Measurements from ENCODE around the gene RASGRF1.

RASGRF1 gene

DNA sequence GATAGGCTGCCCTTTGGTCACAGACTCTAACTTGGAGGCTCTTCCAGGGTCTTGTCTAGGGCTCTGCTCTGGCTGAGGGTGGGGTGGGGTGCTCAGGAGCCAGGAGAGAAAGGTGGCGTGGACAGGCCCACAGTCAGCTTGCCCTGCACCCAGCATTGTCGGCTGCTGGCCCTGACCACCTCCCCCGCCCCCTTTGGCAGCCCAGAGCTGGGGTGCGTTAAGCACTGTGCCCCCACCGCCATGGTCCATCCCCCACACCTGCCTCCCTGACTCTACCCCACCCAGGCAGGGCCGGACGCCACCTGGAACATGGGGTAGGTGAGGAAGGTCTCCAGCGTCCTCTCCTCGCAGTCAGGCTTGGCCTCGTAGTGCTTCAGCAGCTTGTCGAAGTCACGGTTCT, 58.8 kb downstream of the RASGRF1 start:
- H3K4me1 ChIP-seq (ENCODE audit: control extremely low read depth in 1 of 4, control insufficient read depth in 4 of 4, insufficient read depth in 4 of 4, low read length in 3 of 4): peaks cover 0 to 8% (median 4%) of the 10 kb centered on the region in 4 experiments
- peaks cover 0 to 17% (median 8%) of the 10 kb centered on the region in 5 experiments for H3K27me3 ChIP-seq (replicated peaks in 2 of 5; ENCODE audit: control insufficient read depth in 4 of 5, insufficient read depth in 5 of 5, low read length in 4 of 5)
- ChIA-PET CTCF (interaction anchor here (7.0 kb wide), 1 partner anchor 152 kb away, joined by 88 read pairs; no protein-coding TSS in a partner anchor), POLR2A (no interaction called here)
- WGBS (ENCODE audit: insufficient coverage): 95% methylated on average over 9 of the region's 12 CpGs
- peaks cover 0 to 4% (median 0%) of the 10 kb centered on the region in 5 experiments for H3K9me3 ChIP-seq (ENCODE audit: control extremely low read depth in 1 of 5, control insufficient read depth in 4 of 5, insufficient read depth in 2 of 5, low read depth in 1 of 5, low read length in 4 of 5)
- H3K27ac ChIP-seq (ENCODE audit: insufficient read depth in 1 of 2, low read depth in 1 of 2, low read length in 2 of 2, poor library complexity in 1 of 2, severe bottlenecking in 2 of 2): no peak overlapping the region
- no peak for DNase-seq
- no peaks in the 10 kb centered on the region for H3K36me3 ChIP-seq (ENCODE audit: control insufficient read depth in 4 of 4, insufficient read depth in 4 of 4, low read length in 3 of 4)
- no peak overlapping the region for H3K4me3 ChIP-seq (ENCODE audit: control insufficient read depth in 1 of 7, extremely low read depth in 1 of 7, insufficient read depth in 4 of 7, low read depth in 2 of 7, low read length in 6 of 7)

DNA sequence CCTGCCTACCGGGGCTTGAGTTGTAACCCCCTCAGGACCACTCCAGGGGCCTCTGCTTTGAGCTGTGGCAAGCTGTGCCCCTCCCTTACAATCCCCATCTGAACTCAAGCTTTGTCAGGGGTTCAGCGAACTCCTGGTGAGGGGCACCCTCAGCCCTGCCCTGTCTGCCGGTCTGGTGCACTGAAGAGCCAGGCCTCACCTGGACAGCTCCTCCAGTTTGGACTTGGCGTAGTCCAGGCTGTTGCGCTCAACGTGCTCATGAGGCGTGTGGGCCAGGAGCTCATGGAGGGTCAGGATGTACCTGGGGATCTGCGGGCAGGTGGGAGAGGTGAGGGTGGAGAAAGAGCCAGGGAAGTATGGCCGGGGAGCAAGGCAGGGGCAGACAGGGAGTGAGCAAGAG, 59.4 kb downstream of the RASGRF1 start:
- peaks cover 0 to 8% (median 4%) of the 10 kb centered on the region in 4 experiments for H3K4me1 ChIP-seq (ENCODE audit: control extremely low read depth in 1 of 4, control insufficient read depth in 4 of 4, insufficient read depth in 4 of 4, low read length in 3 of 4)
- no peak overlapping the region for H3K27ac ChIP-seq (ENCODE audit: insufficient read depth in 1 of 2, low read depth in 1 of 2, low read length in 2 of 2, poor library complexity in 1 of 2, severe bottlenecking in 2 of 2)
- CTCF ChIA-PET: interaction anchor here (0.6 to 7.0 kb wide), 2 partner anchors 107 to 153 kb away, joined by 3 to 88 read pairs; no protein-coding TSS in a partner anchor
- 98% methylated on average over 8 of the region's 9 CpGs for WGBS (ENCODE audit: insufficient coverage)
- DNase-seq: no peak
- POLR2A ChIA-PET: no interaction called here
- no peaks in the 10 kb centered on the region for H3K36me3 ChIP-seq (ENCODE audit: control insufficient read depth in 4 of 4, insufficient read depth in 4 of 4, low read length in 3 of 4)
- no peak overlapping the region for H3K4me3 ChIP-seq (ENCODE audit: control insufficient read depth in 1 of 7, extremely low read depth in 1 of 7, insufficient read depth in 4 of 7, low read depth in 2 of 7, low read length in 6 of 7)
- peaks cover 0 to 4% (median 0%) of the 10 kb centered on the region in 5 experiments for H3K9me3 ChIP-seq (ENCODE audit: control extremely low read depth in 1 of 5, control insufficient read depth in 4 of 5, insufficient read depth in 2 of 5, low read depth in 1 of 5, low read length in 4 of 5)
- H3K27me3 ChIP-seq (replicated peaks in 2 of 5; ENCODE audit: control insufficient read depth in 4 of 5, insufficient read depth in 5 of 5, low read length in 4 of 5): peaks cover 0 to 11% (median 8%) of the 10 kb centered on the region in 5 experiments

DNA sequence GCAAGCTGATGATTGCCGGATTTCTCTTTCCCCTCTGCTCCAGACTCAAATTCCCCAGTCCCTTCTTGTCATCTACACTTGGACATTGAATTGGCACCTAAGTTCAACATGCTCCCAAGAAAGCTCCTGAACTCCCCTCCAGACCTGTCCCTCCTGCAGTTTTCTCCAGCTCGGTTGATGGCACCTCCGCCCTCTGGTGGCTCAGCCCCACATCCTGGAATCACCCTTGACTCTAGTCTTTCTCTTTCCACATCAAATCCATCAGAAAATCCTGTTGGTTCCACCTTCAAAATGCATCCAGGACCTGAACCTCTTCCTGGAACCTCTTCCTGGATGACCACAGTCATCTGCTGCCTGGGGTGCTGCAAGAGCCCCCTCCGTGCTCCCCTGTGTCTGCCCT, 60.1 kb downstream of the RASGRF1 start:
- peaks cover 0 to 8% (median 4%) of the 10 kb centered on the region in 4 experiments for H3K4me1 ChIP-seq (ENCODE audit: control extremely low read depth in 1 of 4, control insufficient read depth in 4 of 4, insufficient read depth in 4 of 4, low read length in 3 of 4)
- no peak overlapping the region for H3K4me3 ChIP-seq (ENCODE audit: control insufficient read depth in 1 of 7, extremely low read depth in 1 of 7, insufficient read depth in 4 of 7, low read depth in 2 of 7, low read length in 6 of 7)
- CTCF ChIA-PET: interaction anchor here (0.9 to 7.0 kb wide), 3 partner anchors 23 to 154 kb away, joined by 3 to 88 read pairs (median 13); no protein-coding TSS in a partner anchor
- POLR2A ChIA-PET: no interaction called here
- no peaks in the 10 kb centered on the region for H3K36me3 ChIP-seq (ENCODE audit: control insufficient read depth in 4 of 4, insufficient read depth in 4 of 4, low read length in 3 of 4)
- no peak for DNase-seq
- WGBS (ENCODE audit: insufficient coverage): 98% methylated on average over 4 of the region's 4 CpGs
- peaks cover 0 to 6% (median 3%) of the 10 kb centered on the region in 5 experiments for H3K27me3 ChIP-seq (replicated peaks in 2 of 5; ENCODE audit: control insufficient read depth in 4 of 5, insufficient read depth in 5 of 5, low read length in 4 of 5)
- H3K27ac ChIP-seq (ENCODE audit: insufficient read depth in 1 of 2, low read depth in 1 of 2, low read length in 2 of 2, poor library complexity in 1 of 2, severe bottlenecking in 2 of 2): no peak overlapping the region
- H3K9me3 ChIP-seq (ENCODE audit: control extremely low read depth in 1 of 5, control insufficient read depth in 4 of 5, insufficient read depth in 2 of 5, low read depth in 1 of 5, low read length in 4 of 5): peaks cover 0 to 4% (median 0%) of the 10 kb centered on the region in 5 experiments

DNA sequence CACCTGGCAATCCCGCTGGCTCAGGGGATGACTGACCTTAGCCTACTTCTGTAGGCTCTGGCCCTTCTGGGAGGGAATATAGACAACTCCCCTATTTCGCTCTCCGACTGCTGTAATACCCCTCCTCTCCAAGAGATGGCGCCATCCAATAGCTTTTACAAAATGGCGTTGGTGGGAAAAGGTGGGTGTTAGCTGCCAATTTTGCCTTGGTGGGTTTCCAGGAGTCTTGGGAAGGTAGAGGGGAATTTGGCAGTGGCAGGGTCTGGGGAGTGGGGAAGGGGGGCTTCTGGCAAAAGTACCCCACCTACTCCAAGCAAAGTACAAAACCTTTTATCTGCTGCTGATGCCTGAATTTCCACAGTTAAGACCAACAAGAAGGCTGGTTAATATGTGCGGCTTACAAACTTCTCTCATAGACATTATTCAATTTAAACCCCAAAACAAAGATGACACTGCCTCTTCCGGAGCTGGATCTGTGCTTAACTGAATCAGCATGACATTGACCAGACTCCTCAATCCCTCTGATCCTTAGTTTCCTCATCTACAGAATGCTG, 62.1 kb downstream of the RASGRF1 start:
- peaks cover 0 to 8% (median 4%) of the 10 kb centered on the region in 4 experiments for H3K4me1 ChIP-seq (ENCODE audit: control extremely low read depth in 1 of 4, control insufficient read depth in 4 of 4, insufficient read depth in 4 of 4, low read length in 3 of 4)
- 43% methylated on average over 2 of the region's 7 CpGs for WGBS (ENCODE audit: insufficient coverage)
- POLR2A ChIA-PET: no interaction called here
- peak; percentile 31 to 58 (median 44) for DNase-seq
- H3K27me3 ChIP-seq (replicated peaks in 2 of 5; ENCODE audit: control insufficient read depth in 4 of 5, insufficient read depth in 5 of 5, low read length in 4 of 5): no peaks in the 10 kb centered on the region
- CTCF ChIA-PET: interaction anchor here (0.7 to 7.0 kb wide), 8 partner anchors 8 to 156 kb away, joined by 3 to 88 read pairs (median 9); no protein-coding TSS in a partner anchor
- no peak overlapping the region for H3K27ac ChIP-seq (ENCODE audit: insufficient read depth in 1 of 2, low read depth in 1 of 2, low read length in 2 of 2, poor library complexity in 1 of 2, severe bottlenecking in 2 of 2)
- H3K4me3 ChIP-seq (ENCODE audit: control insufficient read depth in 1 of 7, extremely low read depth in 1 of 7, insufficient read depth in 4 of 7, low read depth in 2 of 7, low read length in 6 of 7): no peak overlapping the region
- no peaks in the 10 kb centered on the region for H3K36me3 ChIP-seq (ENCODE audit: control insufficient read depth in 4 of 4, insufficient read depth in 4 of 4, low read length in 3 of 4)
- peaks cover 0 to 2% (median 0%) of the 10 kb centered on the region in 5 experiments for H3K9me3 ChIP-seq (ENCODE audit: control extremely low read depth in 1 of 5, control insufficient read depth in 4 of 5, insufficient read depth in 2 of 5, low read depth in 1 of 5, low read length in 4 of 5)

DNA sequence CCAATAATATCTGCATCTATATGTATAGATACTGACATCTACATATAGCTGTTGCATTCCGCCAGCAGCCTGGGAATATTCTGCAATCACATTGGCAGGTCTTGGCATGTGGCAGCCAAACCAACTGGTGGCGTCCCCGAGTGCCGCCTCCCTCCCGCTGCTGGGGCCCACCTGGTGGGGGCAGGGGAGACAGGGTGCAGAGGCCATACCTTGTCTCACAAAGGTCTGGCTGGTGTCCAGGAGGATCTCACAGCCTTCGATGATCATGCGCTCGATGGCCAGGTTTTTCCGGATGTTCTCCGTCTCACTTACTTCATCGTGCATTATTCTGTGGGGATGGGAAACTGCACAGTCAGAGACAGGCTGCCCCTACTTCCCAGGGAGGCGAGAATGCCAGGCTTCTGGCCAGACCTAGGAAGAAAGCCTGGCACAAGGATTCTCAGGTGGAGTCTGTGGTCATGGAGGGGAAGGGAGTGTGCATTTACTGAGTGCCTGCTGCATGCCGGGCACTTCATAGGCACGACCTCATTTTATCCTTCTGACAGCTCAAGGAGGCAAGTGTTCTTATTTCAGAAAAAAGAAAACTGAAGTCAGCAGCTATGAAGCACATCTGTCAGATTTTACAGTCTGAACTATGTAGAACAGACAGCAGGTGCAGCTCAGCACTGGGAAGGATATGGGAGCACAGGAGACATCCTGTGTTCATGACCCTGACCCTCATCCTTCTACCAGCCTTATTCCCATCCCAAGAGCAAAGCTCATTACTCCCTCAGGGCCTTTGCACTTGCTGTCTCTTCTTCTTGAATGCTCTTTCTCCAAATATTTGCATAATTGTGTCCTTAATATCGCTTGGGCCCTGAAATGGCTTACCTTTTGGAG, 62.8 kb downstream of the RASGRF1 start:
- H3K27me3 ChIP-seq (replicated peaks in 2 of 5; ENCODE audit: control insufficient read depth in 4 of 5, insufficient read depth in 5 of 5, low read length in 4 of 5): no peaks in the 10 kb centered on the region
- H3K36me3 ChIP-seq (ENCODE audit: control insufficient read depth in 4 of 4, insufficient read depth in 4 of 4, low read length in 3 of 4): no peaks in the 10 kb centered on the region
- no peak overlapping the region for H3K4me3 ChIP-seq (ENCODE audit: control insufficient read depth in 1 of 7, extremely low read depth in 1 of 7, insufficient read depth in 4 of 7, low read depth in 2 of 7, low read length in 6 of 7)
- H3K9me3 ChIP-seq (ENCODE audit: control extremely low read depth in 1 of 5, control insufficient read depth in 4 of 5, insufficient read depth in 2 of 5, low read depth in 1 of 5, low read length in 4 of 5): peaks cover 0 to 2% (median 0%) of the 10 kb centered on the region in 5 experiments
- WGBS (ENCODE audit: insufficient coverage): 90% methylated on average over 13 of the region's 15 CpGs
- ChIA-PET POLR2A (no interaction called here), CTCF (interaction anchor here (0.7 to 7.0 kb wide), 11 partner anchors 8 to 156 kb away, joined by 3 to 88 read pairs (median 6); no protein-coding TSS in a partner anchor)
- no peak for DNase-seq
- peaks cover 0 to 7% (median 3%) of the 10 kb centered on the region in 4 experiments for H3K4me1 ChIP-seq (ENCODE audit: control extremely low read depth in 1 of 4, control insufficient read depth in 4 of 4, insufficient read depth in 4 of 4, low read length in 3 of 4)
- no peak overlapping the region for H3K27ac ChIP-seq (ENCODE audit: insufficient read depth in 1 of 2, low read depth in 1 of 2, low read length in 2 of 2, poor library complexity in 1 of 2, severe bottlenecking in 2 of 2)

DNA sequence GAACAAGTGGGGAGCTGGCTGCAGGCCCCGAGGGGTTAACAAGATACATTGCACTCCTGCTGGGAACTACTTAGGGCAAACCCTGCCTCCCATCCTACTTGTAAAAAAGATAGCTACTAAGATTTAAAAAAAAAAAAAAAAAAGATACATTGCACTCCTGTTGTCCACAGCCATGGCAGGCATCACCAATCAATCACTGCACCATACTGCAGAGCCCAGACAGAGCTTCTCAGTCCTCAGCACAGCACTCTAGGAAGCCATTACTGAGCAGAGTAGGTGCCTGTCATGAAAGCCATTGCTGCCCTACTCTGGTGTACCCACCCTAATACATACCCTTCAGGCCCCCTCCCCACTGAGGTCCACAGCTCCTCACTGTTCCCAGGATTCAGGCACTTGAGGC, 64.8 kb downstream of the RASGRF1 start:
- ChIA-PET POLR2A (interaction anchor here (0.6 kb wide), 1 partner anchor 147 kb away, joined by 3 read pairs; no protein-coding TSS in a partner anchor), CTCF (interaction anchor here (0.6 to 2.4 kb wide), 11 partner anchors 17 to 159 kb away, joined by 3 to 14 read pairs (median 5); no protein-coding TSS in a partner anchor)
- no peak overlapping the region for H3K27ac ChIP-seq (ENCODE audit: insufficient read depth in 1 of 2, low read depth in 1 of 2, low read length in 2 of 2, poor library complexity in 1 of 2, severe bottlenecking in 2 of 2)
- WGBS (ENCODE audit: insufficient coverage): 100% methylated on average over 1 of the region's 1 CpG
- no peaks in the 10 kb centered on the region for H3K36me3 ChIP-seq (ENCODE audit: control insufficient read depth in 4 of 4, insufficient read depth in 4 of 4, low read length in 3 of 4)
- H3K4me3 ChIP-seq (ENCODE audit: control insufficient read depth in 1 of 7, extremely low read depth in 1 of 7, insufficient read depth in 4 of 7, low read depth in 2 of 7, low read length in 6 of 7): no peak overlapping the region
- no peaks in the 10 kb centered on the region for H3K4me1 ChIP-seq (ENCODE audit: control extremely low read depth in 1 of 4, control insufficient read depth in 4 of 4, insufficient read depth in 4 of 4, low read length in 3 of 4)
- no peak for DNase-seq
- no peaks in the 10 kb centered on the region for H3K27me3 ChIP-seq (replicated peaks in 2 of 5; ENCODE audit: control insufficient read depth in 4 of 5, insufficient read depth in 5 of 5, low read length in 4 of 5)
- peaks cover 0 to 2% (median 0%) of the 10 kb centered on the region in 5 experiments for H3K9me3 ChIP-seq (ENCODE audit: control extremely low read depth in 1 of 5, control insufficient read depth in 4 of 5, insufficient read depth in 2 of 5, low read depth in 1 of 5, low read length in 4 of 5)
